Astrocyte (in vitro differentiated cells and primary cell): ENCODE measurements around the gene DDX47. TPM values are rescaled to one million over a fixed set of nuclear protein-coding genes. Genes with fewer than 3 reads are reported as not detected.

Experiments
- DNase-seq: peaks from one replicate; pipeline ENCODE4 v3.0.0-alpha.2; 2010; ENCODE audit warnings: low read depth
- FAIRE-seq: peaks from 2 replicates; lab custom pipeline; 2011; peaks lifted over from hg19 to GRCh38; lab: Jason Lieb, UNC
- H2AFZ ChIP-seq: 2 replicates; pipeline ENCODE4 v1.6.0; 2012; ENCODE audit warnings: low read depth, low read length, inconsistent platforms
- H3K27ac ChIP-seq: 2 replicates; pipeline ENCODE4 v1.5.1; 2011; ENCODE audit warnings: low read depth, low read length, inconsistent platforms
- H3K27me3 ChIP-seq: 2 replicates; pipeline ENCODE4 v1.6.0; 2011; ENCODE audit warnings: low read length, inconsistent platforms; ENCODE audit not compliant: insufficient read depth
- H3K36me3 ChIP-seq: 2 replicates; pipeline ENCODE4 v1.5.1; 2011; ENCODE audit warnings: low read length, inconsistent platforms; ENCODE audit not compliant: insufficient read depth
- H3K4me1 ChIP-seq: 2 replicates; pipeline ENCODE4 v1.5.1; 2011; ENCODE audit warnings: low read length, inconsistent platforms; ENCODE audit not compliant: insufficient read depth
- H3K4me2 ChIP-seq: 2 replicates; pipeline ENCODE4 v1.6.0; 2012; ENCODE audit warnings: low read length, inconsistent platforms
- H3K4me3 ChIP-seq: 2 replicates; pipeline ENCODE4 v1.5.1; 2011; ENCODE audit warnings: low read depth, mild to moderate bottlenecking, low read length, inconsistent platforms; ENCODE audit not compliant: insufficient read depth
- H3K79me2 ChIP-seq: 2 replicates; pipeline ENCODE4 v1.6.0; 2012; ENCODE audit warnings: mild to moderate bottlenecking, low read length, inconsistent platforms; ENCODE audit not compliant: insufficient read depth
- H3K9ac ChIP-seq: 2 replicates; pipeline ENCODE4 v1.6.0; 2012; ENCODE audit warnings: mild to moderate bottlenecking, low read length, inconsistent platforms
- H3K9me3 ChIP-seq: 2 replicates; pipeline ENCODE4 v1.5.1; 2012; ENCODE audit warnings: low read depth, mild to moderate bottlenecking, low read length, inconsistent platforms; ENCODE audit not compliant: insufficient read depth
- H4K20me1 ChIP-seq: 2 replicates; pipeline ENCODE4 v1.6.0; 2012; ENCODE audit warnings: low read length, inconsistent platforms; ENCODE audit not compliant: insufficient read depth
- H3K27ac Mint-ChIP-seq: one replicate; pipeline ENCODE4 v1.8.0; 2021; ENCODE audit warnings: mild to moderate bottlenecking, mixed read lengths; ENCODE audit not compliant: unreplicated experiment
- H3K27me3 Mint-ChIP-seq: one replicate; pipeline ENCODE4 v1.8.0; 2021; ENCODE audit warnings: low read depth, mixed read lengths; ENCODE audit not compliant: unreplicated experiment
- H3K36me3 Mint-ChIP-seq: one replicate; pipeline ENCODE4 v1.8.0; 2021; ENCODE audit warnings: low read depth, mixed read lengths; ENCODE audit not compliant: unreplicated experiment
- H3K4me1 Mint-ChIP-seq: one replicate; pipeline ENCODE4 v1.8.0; 2021; ENCODE audit warnings: low read depth, mixed read lengths; ENCODE audit not compliant: unreplicated experiment
- H3K4me3 Mint-ChIP-seq: one replicate; pipeline ENCODE4 v1.8.0; 2021; ENCODE audit warnings: mild to moderate bottlenecking, moderate library complexity, mixed read lengths; ENCODE audit not compliant: unreplicated experiment
- H3K9me3 Mint-ChIP-seq: one replicate; pipeline ENCODE4 v1.8.0; 2021; ENCODE audit warnings: mild to moderate bottlenecking, mixed read lengths; ENCODE audit not compliant: unreplicated experiment
- EZH2 ChIP-seq: IDR thresholded peaks from 2 replicates; pipeline ENCODE4 v1.6.1; 2012; ENCODE audit warnings: mild to moderate bottlenecking, low read length, inconsistent platforms; ENCODE audit not compliant: insufficient read depth
- total RNA-seq: library from RNA; stranded (reverse); gene quantifications from 2 replicates; pipeline ENCODE4 v1.2.1, GENCODE V29; 2021
- TF ChIP-seq, protein P1 (sequence below): IDR thresholded peaks from 2 replicates; pipeline ENCODE4 v1.5.1; 2011; ENCODE audit warnings: low read depth, mild to moderate bottlenecking, inconsistent platforms, low read length, moderate library complexity; ENCODE audit not compliant: insufficient read depth

DDX47 gene
- total RNA-seq, 1 donor from 2014 or later, result 62.1 TPM

GRCh38 chr12:12770262-12770661 lies 42.9 kb upstream of the DDX47 start:
- H3K4me1 Mint-ChIP-seq, result no peaks in the 10 kb centered on the region
- no peaks in the 10 kb centered on the region for H3K27me3 ChIP-seq
- no peaks in the 10 kb centered on the region for H3K9me3 ChIP-seq
- H3K4me2 ChIP-seq, result no peak overlapping the region
- no peaks in the 10 kb centered on the region for H3K36me3 Mint-ChIP-seq
- H2AFZ ChIP-seq, result no peak overlapping the region
- H3K27me3 Mint-ChIP-seq, result no peaks in the 10 kb centered on the region
- H3K4me3 ChIP-seq, result no peak overlapping the region
- no peak overlapping the region for H3K27ac ChIP-seq
- no peaks in the 10 kb centered on the region for H3K79me2 ChIP-seq
- no peak for DNase-seq
- H3K36me3 ChIP-seq, result no peaks in the 10 kb centered on the region
- no peak overlapping the region for H3K27ac Mint-ChIP-seq
- H4K20me1 ChIP-seq, result no peaks in the 10 kb centered on the region
- H3K4me3 Mint-ChIP-seq, result no peak overlapping the region
- no peak for FAIRE-seq
- TF ChIP-seq EZH2, result no peak
- TF ChIP-seq, protein P1, sequence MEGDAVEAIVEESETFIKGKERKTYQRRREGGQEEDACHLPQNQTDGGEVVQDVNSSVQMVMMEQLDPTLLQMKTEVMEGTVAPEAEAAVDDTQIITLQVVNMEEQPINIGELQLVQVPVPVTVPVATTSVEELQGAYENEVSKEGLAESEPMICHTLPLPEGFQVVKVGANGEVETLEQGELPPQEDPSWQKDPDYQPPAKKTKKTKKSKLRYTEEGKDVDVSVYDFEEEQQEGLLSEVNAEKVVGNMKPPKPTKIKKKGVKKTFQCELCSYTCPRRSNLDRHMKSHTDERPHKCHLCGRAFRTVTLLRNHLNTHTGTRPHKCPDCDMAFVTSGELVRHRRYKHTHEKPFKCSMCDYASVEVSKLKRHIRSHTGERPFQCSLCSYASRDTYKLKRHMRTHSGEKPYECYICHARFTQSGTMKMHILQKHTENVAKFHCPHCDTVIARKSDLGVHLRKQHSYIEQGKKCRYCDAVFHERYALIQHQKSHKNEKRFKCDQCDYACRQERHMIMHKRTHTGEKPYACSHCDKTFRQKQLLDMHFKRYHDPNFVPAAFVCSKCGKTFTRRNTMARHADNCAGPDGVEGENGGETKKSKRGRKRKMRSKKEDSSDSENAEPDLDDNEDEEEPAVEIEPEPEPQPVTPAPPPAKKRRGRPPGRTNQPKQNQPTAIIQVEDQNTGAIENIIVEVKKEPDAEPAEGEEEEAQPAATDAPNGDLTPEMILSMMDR, result no peak
- H3K4me1 ChIP-seq, result no peaks in the 10 kb centered on the region
- no peak overlapping the region for H3K9ac ChIP-seq
- peaks cover 9% of the 10 kb centered on the region for H3K9me3 Mint-ChIP-seq

DNA sequence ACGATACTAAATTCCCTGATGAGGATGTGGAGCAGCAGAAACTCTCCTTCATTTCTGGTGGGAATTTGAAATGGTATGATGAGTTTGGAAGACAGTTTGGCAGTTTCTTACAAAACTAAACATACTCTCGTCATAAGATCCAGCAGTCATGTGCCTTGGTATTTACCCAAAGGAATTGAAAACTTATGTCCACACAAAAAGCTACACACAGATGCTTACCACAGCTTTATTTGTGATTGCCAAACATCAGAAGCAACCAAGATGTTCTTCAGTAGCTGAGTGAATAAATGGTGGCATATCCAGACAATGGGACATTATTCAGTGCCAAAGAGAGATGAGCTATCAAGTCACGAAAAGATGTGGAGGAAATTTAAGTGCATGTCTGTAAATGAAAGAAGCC lies 38.4 kb upstream of the DDX47 start:
- DNase-seq (no peak), FAIRE-seq (no peak)
- no peaks in the 10 kb centered on the region for H3K79me2 ChIP-seq
- no peak overlapping the region for H3K4me2 ChIP-seq
- H3K4me3 ChIP-seq, result no peak overlapping the region
- no peaks in the 10 kb centered on the region for H3K36me3 ChIP-seq
- no peak overlapping the region for H3K27ac Mint-ChIP-seq
- peaks cover 9% of the 10 kb centered on the region for H3K4me1 ChIP-seq
- H3K27me3 ChIP-seq, result no peaks in the 10 kb centered on the region
- peaks cover 7% of the 10 kb centered on the region for H3K9me3 Mint-ChIP-seq
- no peak overlapping the region for H3K27ac ChIP-seq
- H4K20me1 ChIP-seq, result no peaks in the 10 kb centered on the region
- no peak overlapping the region for H3K9ac ChIP-seq
- H3K36me3 Mint-ChIP-seq, result no peaks in the 10 kb centered on the region
- no peaks in the 10 kb centered on the region for H3K27me3 Mint-ChIP-seq
- no peak overlapping the region for H2AFZ ChIP-seq
- peaks cover 4% of the 10 kb centered on the region for H3K4me1 Mint-ChIP-seq
- no peak overlapping the region for H3K4me3 Mint-ChIP-seq
- H3K9me3 ChIP-seq, result no peaks in the 10 kb centered on the region
- TF ChIP-seq, protein P1, result no peak
- TF ChIP-seq EZH2, result no peak

DNA sequence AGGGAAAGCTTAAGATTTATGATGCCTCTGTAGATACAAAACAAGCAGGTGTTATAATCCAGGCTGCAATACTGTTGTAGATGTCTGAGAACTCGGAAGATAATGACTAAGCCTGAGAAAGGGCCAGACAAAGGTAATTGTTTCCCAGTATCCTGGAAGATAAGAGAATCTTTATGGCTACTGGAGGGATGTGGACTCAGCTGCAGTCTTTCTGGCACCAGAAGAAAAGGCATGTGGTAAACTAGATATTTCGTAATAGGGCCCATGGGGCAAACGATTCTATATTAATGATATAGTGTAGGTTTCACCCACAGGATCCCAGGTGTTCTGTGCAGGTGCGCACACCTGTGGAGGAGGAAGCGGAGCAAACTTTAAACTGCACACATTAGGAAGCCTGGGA lies 36.9 kb upstream of the DDX47 start:
- Histone ChIP-seq H3K4me1 (peaks cover 10% of the 10 kb centered on the region), H3K4me3 (no peak overlapping the region), H3K79me2 (no peaks in the 10 kb centered on the region), H3K9ac (no peak overlapping the region), H3K9me3 (no peaks in the 10 kb centered on the region), H3K27ac (no peak overlapping the region), H3K36me3 (no peaks in the 10 kb centered on the region), H3K4me2 (no peak overlapping the region), H4K20me1 (no peaks in the 10 kb centered on the region), H3K27me3 (no peaks in the 10 kb centered on the region), H2AFZ (no peak overlapping the region)
- peak; percentile 49 for DNase-seq
- Mint-ChIP-seq H3K4me3 (no peak overlapping the region), H3K27ac (no peak overlapping the region), H3K36me3 (no peaks in the 10 kb centered on the region), H3K4me1 (peaks cover 4% of the 10 kb centered on the region), H3K27me3 (no peaks in the 10 kb centered on the region), H3K9me3 (no peaks in the 10 kb centered on the region)
- FAIRE-seq, result no peak
- TF ChIP-seq EZH2, result no peak
- TF ChIP-seq, protein P1, result no peak
